AG09309 (cell line): ENCODE results near the gene AK4.

Source experiments
- DNase-seq: peaks from one replicate; pipeline ENCODE4 v3.0.0-alpha.2; 2010; ENCODE audit warnings: low read depth
- H3K4me3 ChIP-seq: 2 replicates; pipeline ENCODE4 v1.5.1; 2011; ENCODE audit warnings: mild to moderate bottlenecking, low read depth, low read length, moderate library complexity; ENCODE audit not compliant: control insufficient read depth
- CTCF ChIP-seq: IDR thresholded peaks from 2 replicates; pipeline ENCODE4 v1.5.1; 2011; ENCODE audit warnings: mild to moderate bottlenecking, low read depth, low read length, inconsistent platforms; ENCODE audit not compliant: insufficient read depth, control insufficient read depth; ENCODE audit errors: missing control alignments

The AK4 gene

GRCh38 chr1:65277605-65278347 is 129.8 kb downstream of the AK4 start:
- DNase-seq: no peak
- TF ChIP-seq CTCF: no peak
- no peak overlapping the region for H3K4me3 ChIP-seq

- no peak for TF ChIP-seq CTCF
- no peak for DNase-seq
- H3K4me3 ChIP-seq: no peak overlapping the region
Observed at GRCh38 chr1:65278376-65279069, 130.5 kb downstream of the AK4 start.

GRCh38 chr1:65279070-65279779 is 131.2 kb downstream of the AK4 start:
- H3K4me3 ChIP-seq: no peak overlapping the region
- DNase-seq: no peak
- TF ChIP-seq CTCF: no peak
